ENCODE data around the gene BTG4.
A peak's percentile ranks its signal among the peaks of the same experiment; 100 is the strongest.

The BTG4 gene

GRCh38 chr11:111456086-111456858 is 55.9 kb downstream of the BTG4 start:
- DNase-seq = no peak

GRCh38 chr11:111455291-111456085 is 56.7 kb downstream of the BTG4 start:
- no peak for DNase-seq

DNA sequence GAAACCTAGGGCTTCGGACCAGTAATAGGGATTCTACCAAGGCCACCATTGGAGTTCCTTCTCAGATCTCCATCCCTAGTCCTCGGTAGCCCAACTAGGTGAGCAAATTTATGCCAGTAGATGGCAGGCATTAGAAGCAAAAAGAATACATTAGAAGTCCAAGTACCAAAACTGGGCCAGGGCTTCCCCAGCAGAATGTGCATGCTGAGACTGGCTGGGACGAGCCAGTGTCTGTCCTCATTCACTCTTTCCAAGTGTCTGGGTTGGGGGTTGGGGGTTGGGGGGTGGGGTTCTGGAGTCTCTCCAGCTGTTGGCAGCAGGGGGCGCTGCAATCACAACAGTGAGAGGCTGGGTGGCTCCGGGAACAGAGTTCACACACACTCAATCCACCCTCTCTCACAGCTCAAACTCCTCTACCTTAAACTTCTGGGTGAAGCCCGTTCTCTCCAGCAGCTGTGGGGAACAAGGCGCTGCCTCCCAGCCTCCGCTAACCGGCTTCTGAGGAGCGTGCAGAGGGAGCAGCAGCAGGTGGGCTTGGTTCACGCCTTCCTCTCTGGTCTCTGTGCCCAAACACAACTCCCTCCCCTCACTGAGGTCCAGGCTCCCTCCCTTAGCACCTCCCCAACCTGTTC is 57.5 kb downstream of the BTG4 start:
- peak in 43 of 58 donors; percentile 14 to 76 (median 50) for DNase-seq

DNA sequence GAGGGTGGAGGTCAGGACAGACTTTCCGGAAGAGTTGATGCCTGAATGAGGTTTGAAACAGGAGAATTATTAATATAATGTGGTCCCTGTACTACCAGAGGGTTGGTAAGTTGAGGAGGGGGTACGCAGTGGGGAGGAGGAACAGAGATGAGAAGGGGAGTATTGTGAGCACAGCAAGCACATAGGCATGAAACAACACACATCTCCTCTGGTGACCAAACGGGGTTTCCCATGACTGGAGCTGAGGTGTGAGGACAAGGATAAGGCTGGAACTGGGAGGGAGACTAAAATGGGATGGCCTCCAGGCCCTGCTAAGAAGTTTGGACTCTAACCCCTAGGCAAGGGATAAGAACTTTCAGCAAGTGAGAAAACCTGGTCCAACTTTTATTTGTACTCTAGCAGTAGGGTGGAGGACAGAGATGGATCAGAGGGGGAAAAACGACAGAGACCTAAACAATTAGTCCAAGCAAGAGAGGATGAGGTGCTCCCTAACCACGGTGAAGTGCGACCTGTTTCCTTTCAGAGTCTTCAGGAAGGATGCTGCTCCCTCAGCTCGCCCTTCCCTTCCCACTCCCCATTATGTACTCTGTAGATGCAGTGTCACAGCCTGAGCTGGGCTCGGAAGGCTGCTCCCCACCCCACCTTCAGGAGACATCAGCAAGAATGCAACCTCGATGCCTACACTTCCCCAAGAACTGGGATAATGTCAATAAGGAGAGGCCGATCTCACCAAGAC is 59.2 kb downstream of the BTG4 start:
- DNase-seq = no peak

DNA sequence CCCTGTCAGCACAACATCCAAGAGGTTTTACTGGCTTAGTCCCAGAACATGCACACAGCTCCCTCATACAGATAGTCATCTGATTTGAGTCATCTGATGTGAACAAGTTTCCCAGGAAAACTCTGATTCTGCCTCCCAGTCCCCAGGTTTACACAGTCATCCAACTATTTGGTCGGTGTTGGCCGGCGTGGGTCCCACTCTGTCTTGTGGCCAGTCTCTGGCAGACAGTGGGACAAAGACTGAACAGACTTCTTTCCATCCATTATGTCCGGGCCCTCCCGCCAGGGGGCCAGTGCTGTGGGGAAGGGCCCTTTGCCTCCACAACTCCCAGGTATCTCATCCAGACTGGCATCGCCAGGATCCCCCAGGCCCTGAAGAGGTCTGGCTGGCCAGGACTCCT is 60.0 kb downstream of the BTG4 start:
- peak in 3 of 58 donors; percentile 11 to 47 (median 29) for DNase-seq

DNA sequence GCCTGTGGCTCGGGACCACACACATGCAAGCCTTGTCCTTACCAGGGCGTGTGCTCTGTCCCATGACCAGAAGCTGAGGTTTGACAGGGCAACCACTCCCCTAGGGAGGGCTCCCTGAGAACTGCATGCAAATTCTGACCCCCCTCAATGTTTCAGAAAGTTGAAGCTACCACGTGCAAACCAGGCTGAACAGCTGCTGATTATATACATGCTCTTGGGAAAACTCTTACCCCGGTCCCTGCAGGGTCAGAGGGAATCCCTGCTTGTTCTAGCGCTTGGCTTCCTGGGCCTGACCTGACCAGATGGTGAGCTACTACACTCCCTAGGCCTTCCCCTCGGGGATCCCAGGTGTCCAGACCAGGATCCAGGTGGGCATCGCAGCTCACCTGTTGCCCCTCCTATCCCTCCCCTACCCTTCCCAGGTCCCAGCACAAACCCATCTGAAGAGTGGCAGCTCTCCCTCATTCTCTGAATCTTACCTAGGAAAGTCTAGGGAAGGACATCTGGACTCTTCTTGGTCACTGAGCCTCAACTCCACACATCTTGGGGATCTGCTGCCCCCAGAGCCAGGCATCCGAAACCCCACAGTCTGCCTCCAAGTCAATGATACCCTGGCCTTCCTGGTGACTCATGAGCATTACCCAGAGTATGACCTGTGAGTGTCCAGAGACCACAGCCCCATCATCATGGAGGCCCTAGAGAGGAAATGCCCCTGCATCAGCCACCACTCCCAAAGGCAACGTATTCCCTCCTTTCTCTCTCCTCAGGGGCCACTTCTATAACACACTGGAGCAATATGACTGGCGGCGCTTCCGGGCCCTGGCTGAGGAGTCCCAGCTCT is 61.5 kb downstream of the BTG4 start:
- peak in 1 of 58 donors; percentile 27 for DNase-seq

GRCh38 chr11:111449696-111450479 is 62.3 kb downstream of the BTG4 start:
- DNase-seq = peak in 31 of 58 donors; percentile 7 to 82 (median 46)

DNA sequence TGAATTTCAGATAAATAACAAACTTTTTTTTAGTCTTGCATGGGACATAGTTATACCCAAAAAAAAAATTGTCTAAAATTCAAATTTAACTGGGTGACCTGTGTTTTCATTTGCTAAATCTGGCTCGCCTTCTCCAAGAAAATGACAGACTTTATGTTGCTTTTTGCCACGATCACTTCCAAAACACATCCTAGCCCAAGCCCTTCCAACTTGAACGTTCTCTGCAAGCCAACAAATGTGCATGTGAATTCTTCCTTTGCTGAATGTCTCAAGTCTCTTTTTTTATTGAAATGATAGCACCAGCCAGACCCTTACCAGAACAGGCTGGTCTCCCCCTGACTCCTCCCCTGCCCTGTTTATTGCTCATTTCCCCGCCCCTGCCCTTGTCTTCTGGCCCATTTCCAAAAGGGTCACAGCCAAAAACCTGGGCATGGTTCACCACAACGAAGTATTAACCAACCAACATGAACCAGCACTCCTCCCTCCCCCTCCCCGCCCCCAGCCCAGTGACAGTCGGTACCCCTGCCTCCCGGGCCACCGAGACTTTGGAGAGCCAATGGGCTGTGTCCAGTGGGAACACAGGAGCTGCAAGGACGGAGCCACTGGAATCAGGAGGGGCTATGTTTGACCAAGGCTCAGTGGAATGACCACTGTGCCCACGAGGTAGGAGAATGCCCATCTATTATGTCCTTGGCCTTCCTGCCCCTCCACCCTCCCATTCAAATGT is 63.2 kb downstream of the BTG4 start:
- DNase-seq = peak in 1 of 58 donors; percentile 14

GRCh38 chr11:111448414-111448813 is 63.8 kb downstream of the BTG4 start:
- DNase-seq = no peak

GRCh38 chr11:111447931-111448330 is 64.3 kb downstream of the BTG4 start:
- no peak for DNase-seq

DNA sequence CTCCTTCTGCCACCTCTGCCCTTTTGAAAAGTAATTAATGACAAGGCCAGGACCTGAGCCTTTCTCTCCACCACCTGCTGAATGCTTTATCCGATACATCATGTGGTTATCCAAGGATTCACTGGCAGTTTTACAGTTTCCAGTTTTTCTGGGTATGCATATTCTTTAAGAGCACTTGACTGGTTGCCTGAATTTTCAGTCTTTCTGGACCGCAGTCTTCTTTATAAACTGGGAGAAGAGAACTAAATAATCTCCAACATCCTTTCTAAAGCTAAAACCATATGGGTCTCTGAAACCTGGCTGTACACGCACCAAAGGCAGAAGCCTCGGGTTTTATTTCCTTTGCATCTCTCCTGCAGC is 65.1 kb downstream of the BTG4 start:
- no peak for DNase-seq

GRCh38 chr11:111446404-111447111 is 65.6 kb downstream of the BTG4 start:
- DNase-seq = peak in 54 of 58 donors; percentile 16 to 91 (median 69)

DNA sequence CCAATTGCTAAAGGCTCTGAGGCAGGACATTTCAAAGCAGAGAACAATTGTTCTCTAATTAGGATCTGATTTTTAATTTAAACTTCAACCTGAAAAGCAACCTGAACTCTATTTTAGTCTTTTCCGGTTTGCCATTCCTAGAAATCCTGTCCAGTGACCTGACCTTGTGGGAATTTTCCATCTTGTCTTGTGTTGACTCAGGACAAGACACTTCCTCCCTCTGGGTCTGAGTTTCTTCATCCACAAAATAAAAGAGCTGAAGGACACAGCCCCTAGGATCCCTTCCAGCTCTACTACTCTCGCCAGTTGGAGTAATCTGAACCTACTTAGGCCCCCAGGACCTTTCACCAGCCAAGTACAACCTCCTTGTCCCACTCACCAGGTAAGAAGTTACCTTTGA is 66.6 kb downstream of the BTG4 start:
- no peak for DNase-seq
